IPS-20b (cell line): ENCODE measurements around the gene GPR143.
"Not testable (repeated sequence)": the region's sequence is repeated elsewhere in the genome, so short reads cannot be mapped to it uniquely, and the experiment has no call there.

ENCODE experiments used
- H3K27ac ChIP-seq: one replicate; pipeline ENCODE4 v1.5.1; 2013; ENCODE audit warnings: low read length
- H3K27me3 ChIP-seq: 2 replicates; pipeline ENCODE4 v1.6.1; 2013; ENCODE audit warnings: mild to moderate bottlenecking, low read length, inconsistent platforms; ENCODE audit not compliant: insufficient read depth
- H3K36me3 ChIP-seq: 2 replicates; pipeline ENCODE4 v1.6.1; 2013; ENCODE audit warnings: low read depth, mild to moderate bottlenecking, inconsistent platforms, low read length, moderate library complexity; ENCODE audit not compliant: insufficient read depth
- H3K4me1 ChIP-seq: 2 replicates; pipeline ENCODE4 v1.6.1; 2013; ENCODE audit warnings: mild to moderate bottlenecking, control low read depth, inconsistent platforms, low read length, moderate library complexity; ENCODE audit not compliant: insufficient read depth
- H3K4me3 ChIP-seq: 2 replicates; pipeline ENCODE4 v1.5.1; 2013; ENCODE audit warnings: mild to moderate bottlenecking, low read length, inconsistent platforms
- H3K9ac ChIP-seq: 2 replicates; pipeline ENCODE4 v1.6.1; 2013; ENCODE audit warnings: low read depth, mild to moderate bottlenecking, inconsistent platforms, low read length, moderate library complexity
- H3K9me3 ChIP-seq: 2 replicates; pipeline ENCODE4 v1.6.1; 2013; ENCODE audit warnings: mild to moderate bottlenecking, low read depth, low read length, inconsistent platforms; ENCODE audit not compliant: insufficient read depth

GPR143 gene

GRCh38 chrX:9788911-9789310 is 23.3 kb upstream of the GPR143 start:
- H3K27ac ChIP-seq = peak overlapping the region; percentile 49
- no peaks in the 10 kb centered on the region for H3K9me3 ChIP-seq
- peak overlapping the region; percentile 79 for H3K4me3 ChIP-seq
- no peaks in the 10 kb centered on the region for H3K36me3 ChIP-seq
- peak overlapping the region; percentile 45 for H3K9ac ChIP-seq
- H3K27me3 ChIP-seq = peaks cover 12% of the 10 kb centered on the region; the same call in 1 of the 2 replicates
- H3K4me1 ChIP-seq = peaks cover 31% of the 10 kb centered on the region; the same call in 1 of the 2 replicates

DNA sequence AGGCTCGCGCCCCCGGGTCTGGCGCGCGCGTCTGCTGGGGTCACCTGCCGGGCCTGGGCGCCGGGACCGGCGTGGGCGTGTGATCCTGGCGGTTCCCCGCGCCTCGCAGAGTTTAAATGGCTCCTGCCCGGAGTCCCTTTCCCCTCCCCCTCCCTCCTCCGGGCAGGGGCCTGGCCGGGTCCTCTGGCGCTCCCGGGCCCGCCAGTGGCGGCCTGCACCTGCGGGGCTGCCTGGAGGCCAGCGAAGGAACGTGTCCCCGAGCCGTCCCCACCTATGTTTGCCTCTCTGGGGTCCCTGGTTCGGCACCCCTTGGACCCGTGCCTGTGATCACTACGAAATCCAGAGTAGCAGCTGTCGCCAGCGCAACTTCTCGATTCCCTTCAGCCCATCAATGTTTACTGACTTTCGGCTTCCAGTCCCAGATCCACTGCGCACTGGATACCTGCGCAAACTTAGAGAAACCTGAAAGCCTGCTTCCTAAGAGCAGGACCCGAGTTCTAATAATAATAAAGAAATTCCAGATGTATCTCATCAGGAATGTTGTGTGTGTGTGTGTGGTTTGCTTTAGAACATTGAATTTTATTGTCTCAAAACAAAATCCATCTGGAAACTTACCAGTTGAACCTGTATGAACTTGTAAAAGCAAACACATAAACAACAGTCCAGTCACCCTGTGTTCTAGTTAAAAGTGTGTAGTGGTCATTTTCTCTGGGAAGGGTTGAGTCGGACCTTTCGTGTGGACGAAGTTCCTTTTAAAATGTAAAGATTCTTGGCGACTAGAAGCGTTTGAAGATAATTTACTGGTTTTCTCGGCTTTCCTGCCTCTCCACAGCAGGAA is 21.4 kb upstream of the GPR143 start:
- Histone ChIP-seq H3K27ac (no peak overlapping the region), H3K4me1 (peaks cover 31% of the 10 kb centered on the region; the same call in 1 of the 2 replicates), H3K9me3 (no peaks in the 10 kb centered on the region), H3K36me3 (no peaks in the 10 kb centered on the region), H3K4me3 (peak overlapping the region; percentile 79), H3K9ac (peak overlapping the region; percentile 73; the same call in 1 of the 2 replicates), H3K27me3 (peaks cover 12% of the 10 kb centered on the region; the same call in 1 of the 2 replicates)

GRCh38 chrX:9785944-9786797 is 20.5 kb upstream of the GPR143 start, which contains the start of gene SHROOM2:
Gene SHROOM2 (plus strand): TSS chrX:9786429. CDS start chrX:9786546, 117 bp downstream.
- Histone ChIP-seq H3K36me3 (no peaks in the 10 kb centered on the region), H3K4me1 (peaks cover 29% of the 10 kb centered on the region; the same call in 1 of the 2 replicates), H3K4me3 (peak within 1 kb of the TSS; percentile 79), H3K9me3 (no peaks in the 10 kb centered on the region), H3K27ac (no peak within 1 kb of the TSS), H3K27me3 (peaks cover 12% of the 10 kb centered on the region; the same call in 1 of the 2 replicates), H3K9ac (peak within 1 kb of the TSS; percentile 73; the same call in 1 of the 2 replicates)

DNA sequence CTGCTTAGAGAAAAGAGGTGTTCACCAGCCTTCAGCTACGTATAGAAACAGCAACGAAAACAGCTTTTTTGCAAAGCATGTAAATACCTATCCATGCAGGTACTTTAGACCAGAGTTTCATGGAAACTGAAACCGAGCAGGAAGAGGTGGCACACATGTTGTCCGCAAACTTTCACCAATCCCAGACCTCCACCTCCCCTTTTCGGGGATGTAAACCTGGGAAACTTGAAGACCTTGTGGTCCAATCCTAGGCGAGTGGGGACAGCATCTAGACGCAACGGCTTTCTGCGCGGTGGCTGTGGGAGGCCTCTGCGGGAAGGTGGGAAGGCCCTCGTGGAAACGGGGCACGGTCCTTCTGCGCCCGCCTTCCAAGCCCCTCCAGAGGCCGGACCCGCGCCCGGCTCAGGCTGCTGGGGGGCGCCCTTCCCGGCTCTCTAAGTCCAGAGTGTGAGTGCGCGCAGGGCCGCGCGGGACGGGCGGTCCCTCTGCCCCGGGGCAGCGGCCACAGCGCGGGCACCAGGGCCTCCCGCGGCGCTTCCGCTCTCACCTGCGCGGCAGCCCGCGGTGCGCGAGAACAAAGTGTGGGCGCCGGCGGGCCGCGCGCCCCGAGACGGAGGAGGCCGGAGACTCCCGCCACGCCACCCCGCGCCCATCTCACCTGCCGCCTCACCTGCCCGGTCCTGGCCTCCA is 19.8 kb upstream of the GPR143 start:
- no peaks in the 10 kb centered on the region for H3K9me3 ChIP-seq
- peaks cover 12% of the 10 kb centered on the region; the same call in 1 of the 2 replicates for H3K27me3 ChIP-seq
- no peaks in the 10 kb centered on the region for H3K36me3 ChIP-seq
- H3K4me1 ChIP-seq = peaks cover 22% of the 10 kb centered on the region; the same call in 1 of the 2 replicates
- H3K9ac ChIP-seq = no peak overlapping the region; the same call in 1 of the 2 replicates
- H3K27ac ChIP-seq = no peak overlapping the region
- H3K4me3 ChIP-seq = peak overlapping the region; percentile 68

DNA sequence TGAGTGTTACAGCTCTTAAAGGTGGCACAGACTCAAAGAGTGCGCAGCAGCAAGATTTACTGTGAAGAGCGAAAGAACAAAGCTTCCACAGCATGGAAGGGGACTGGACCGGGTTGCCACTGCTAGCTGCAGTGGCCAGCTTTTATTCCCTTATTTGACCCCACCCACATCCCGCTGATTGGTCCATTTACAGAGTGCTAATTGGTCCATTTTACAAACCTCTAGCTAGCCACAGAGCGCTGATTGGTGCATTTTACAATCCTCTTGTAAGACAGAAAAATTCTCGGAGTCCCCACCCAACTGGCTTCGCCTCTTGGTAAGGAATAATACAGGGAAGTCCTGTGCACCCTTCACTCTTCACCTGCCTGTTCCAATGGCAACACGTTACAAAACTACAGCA is 18.7 kb upstream of the GPR143 start:
- Histone ChIP-seq H3K9ac (no peak overlapping the region), H3K9me3 (no peaks in the 10 kb centered on the region), H3K4me3 (no peak overlapping the region), H3K4me1 (peaks cover 14% of the 10 kb centered on the region; the same call in 1 of the 2 replicates), H3K36me3 (no peaks in the 10 kb centered on the region), H3K27me3 (peaks cover 12% of the 10 kb centered on the region; the same call in 1 of the 2 replicates), H3K27ac (no peak overlapping the region)

DNA sequence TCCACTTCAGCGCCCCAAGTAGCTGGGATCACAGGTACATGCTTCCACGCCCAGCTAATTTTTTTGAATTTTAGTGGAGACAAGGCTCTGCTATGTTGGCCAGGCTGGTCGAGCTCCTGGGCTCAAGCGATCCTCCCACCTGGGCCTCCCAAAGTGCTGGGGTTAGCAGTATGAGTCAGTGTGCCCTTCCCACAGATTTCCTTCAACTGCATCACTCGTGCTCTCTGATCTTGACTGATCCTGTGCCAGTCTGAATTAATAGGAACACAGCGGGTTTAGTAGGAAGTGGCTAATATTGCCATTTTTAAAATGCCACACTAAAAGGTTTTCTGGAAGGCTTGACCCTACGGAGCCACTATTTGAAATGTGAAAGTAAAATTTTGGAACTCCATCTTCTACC is 16.3 kb upstream of the GPR143 start:
- Histone ChIP-seq H3K9ac (no peak overlapping the region), H3K4me3 (no peak overlapping the region), H3K36me3 (no peaks in the 10 kb centered on the region), H3K9me3 (no peaks in the 10 kb centered on the region), H3K27me3 (peaks cover 6% of the 10 kb centered on the region; the same call in 1 of the 2 replicates), H3K4me1 (no peaks in the 10 kb centered on the region), H3K27ac (no peak overlapping the region)

- H3K27me3 ChIP-seq = no peaks in the 10 kb centered on the region
- no peaks in the 10 kb centered on the region for H3K9me3 ChIP-seq
- no peak overlapping the region for H3K9ac ChIP-seq
- no peak overlapping the region for H3K4me3 ChIP-seq
- no peaks in the 10 kb centered on the region for H3K4me1 ChIP-seq
- H3K36me3 ChIP-seq = no peaks in the 10 kb centered on the region
- H3K27ac ChIP-seq = no peak overlapping the region
Measured at GRCh38 chrX:9775930-9776329, 10.3 kb upstream of the GPR143 start.

DNA sequence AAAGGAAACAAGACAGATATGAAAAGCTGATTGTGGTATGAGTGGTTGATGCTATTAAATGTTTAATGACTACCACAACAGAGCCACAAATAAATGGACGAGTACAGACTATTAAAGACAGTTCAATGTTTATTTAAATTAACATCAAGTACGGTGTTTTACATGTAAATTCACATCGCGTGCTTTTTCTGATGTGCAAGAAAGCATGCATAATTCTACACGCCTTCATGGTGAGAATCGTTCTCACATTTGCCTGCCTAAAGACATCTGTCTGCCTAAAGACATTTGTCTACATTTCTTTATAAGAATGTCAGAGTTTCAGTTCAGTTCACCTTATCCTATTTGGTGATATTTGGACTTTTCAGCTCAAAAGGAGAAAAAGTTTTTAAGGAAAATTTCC is 7.3 kb upstream of the GPR143 start:
- Histone ChIP-seq H3K27ac (no peak overlapping the region), H3K4me3 (no peak overlapping the region), H3K27me3 (no peaks in the 10 kb centered on the region), H3K9me3 (no peaks in the 10 kb centered on the region), H3K4me1 (no peaks in the 10 kb centered on the region), H3K9ac (no peak overlapping the region), H3K36me3 (no peaks in the 10 kb centered on the region)

DNA sequence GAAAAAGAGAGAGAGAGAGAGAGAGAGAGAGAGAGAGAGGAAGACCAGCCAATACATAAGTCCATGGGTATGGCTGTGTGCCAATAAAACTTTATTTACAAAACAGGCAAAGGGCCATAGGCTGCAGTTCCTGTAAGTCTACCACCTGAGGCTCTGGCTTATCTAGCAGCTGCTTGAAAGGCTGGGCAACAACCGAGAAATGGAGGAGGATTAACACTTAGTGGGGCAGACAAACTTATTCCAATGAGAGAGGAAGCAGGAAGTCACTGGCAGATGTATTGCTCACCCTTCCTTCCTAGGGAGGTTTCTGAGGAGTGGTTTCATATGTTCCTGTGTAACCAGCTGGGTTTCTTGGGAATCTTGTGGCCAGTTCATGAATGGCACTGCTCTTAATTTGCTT is 4.7 kb upstream of the GPR143 start:
- no peaks in the 10 kb centered on the region for H3K9me3 ChIP-seq
- peaks cover 4% of the 10 kb centered on the region; the same call in 1 of the 2 replicates for H3K4me1 ChIP-seq
- H3K36me3 ChIP-seq = no peaks in the 10 kb centered on the region
- no peak overlapping the region for H3K9ac ChIP-seq
- no peak overlapping the region for H3K27ac ChIP-seq
- no peaks in the 10 kb centered on the region for H3K27me3 ChIP-seq
- H3K4me3 ChIP-seq = no peak overlapping the region

- H3K36me3 ChIP-seq, H3K9ac ChIP-seq, H3K27ac ChIP-seq, H3K4me3 ChIP-seq, H3K27me3 ChIP-seq, H3K9me3 ChIP-seq, H3K4me1 ChIP-seq: not testable (repeated sequence)
Measured at GRCh38 chrX:9768321-9768839, 2.7 kb upstream of the GPR143 start.

DNA sequence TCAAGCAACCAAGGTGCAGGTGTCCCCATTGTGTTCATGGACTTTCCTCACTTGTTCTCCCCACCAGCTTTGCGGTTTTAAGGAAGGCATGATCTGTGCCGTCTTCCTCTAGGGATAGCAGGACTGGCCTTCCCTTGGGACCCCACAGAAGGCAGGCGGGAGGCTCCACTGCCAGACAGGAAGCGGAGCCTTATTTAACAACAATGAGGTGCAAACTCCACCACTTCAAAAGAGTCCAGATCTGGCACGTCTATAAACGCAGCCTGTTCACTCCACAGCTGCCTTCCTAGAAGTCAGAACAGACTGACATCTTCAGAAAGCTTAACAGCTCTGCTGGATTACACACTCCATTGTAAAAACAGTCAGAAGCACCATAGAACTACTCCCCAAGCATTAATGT is 1.7 kb upstream of the GPR143 start:
- H3K27ac ChIP-seq = no peak overlapping the region

More for the DNA sequence above, 1.7 kb upstream of the GPR143 start:
- no peaks in the 10 kb centered on the region for H3K27me3 ChIP-seq
- H3K9me3 ChIP-seq = no peaks in the 10 kb centered on the region
- H3K36me3 ChIP-seq = no peaks in the 10 kb centered on the region
- H3K4me3 ChIP-seq = no peak overlapping the region
- peaks cover 4% of the 10 kb centered on the region; the same call in 1 of the 2 replicates for H3K4me1 ChIP-seq
- no peak overlapping the region for H3K9ac ChIP-seq
